Uterus (tissue), 2 donors: ENCODE results near the gene WIPI1.

Experiments
- POLR2A ChIP-seq, 2 donors: fragments of 450-650 bp; IDR thresholded peaks; one replicate each; pipeline ENCODE4 v1.6.1; 2016; ENCODE audit warnings: antibody characterized with exemption in 2 of 2, mild to moderate bottlenecking in 1 of 2, moderate library complexity in 1 of 2
- TF ChIP-seq, protein P1 (sequence below), 4 experiments: fragments of 200-600 bp in 2 of 4; fragments of 450-650 bp in 2 of 4; sonication (generic) in 2 of 4; IDR thresholded peaks; one replicate each; pipeline ENCODE4 v1.5.1; 2016 to 2019; ENCODE audit warnings: antibody characterized with exemption in 4 of 4, mild to moderate bottlenecking in 2 of 4, moderate library complexity in 1 of 4

DNA sequence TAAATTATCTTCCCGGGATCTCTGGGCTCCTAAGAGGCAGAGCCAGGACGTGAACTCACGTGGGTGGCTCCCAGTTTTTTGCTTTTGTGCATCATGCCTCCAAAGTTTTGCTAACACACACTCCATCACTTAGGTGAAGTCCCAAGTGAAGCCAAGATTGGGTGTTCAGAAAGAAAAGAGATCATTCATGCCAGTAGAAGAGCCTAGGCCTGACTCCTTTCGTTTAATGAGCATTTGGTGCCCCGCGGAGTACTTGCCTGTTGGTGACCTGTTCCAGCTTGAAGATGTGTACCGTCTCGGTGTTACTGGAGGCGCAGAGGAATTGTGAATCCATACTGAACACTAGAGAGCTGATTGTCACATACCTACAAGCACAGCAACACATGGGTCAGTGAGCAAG lies 24.1 kb downstream of the WIPI1 start:
- TF ChIP-seq, protein P1, sequence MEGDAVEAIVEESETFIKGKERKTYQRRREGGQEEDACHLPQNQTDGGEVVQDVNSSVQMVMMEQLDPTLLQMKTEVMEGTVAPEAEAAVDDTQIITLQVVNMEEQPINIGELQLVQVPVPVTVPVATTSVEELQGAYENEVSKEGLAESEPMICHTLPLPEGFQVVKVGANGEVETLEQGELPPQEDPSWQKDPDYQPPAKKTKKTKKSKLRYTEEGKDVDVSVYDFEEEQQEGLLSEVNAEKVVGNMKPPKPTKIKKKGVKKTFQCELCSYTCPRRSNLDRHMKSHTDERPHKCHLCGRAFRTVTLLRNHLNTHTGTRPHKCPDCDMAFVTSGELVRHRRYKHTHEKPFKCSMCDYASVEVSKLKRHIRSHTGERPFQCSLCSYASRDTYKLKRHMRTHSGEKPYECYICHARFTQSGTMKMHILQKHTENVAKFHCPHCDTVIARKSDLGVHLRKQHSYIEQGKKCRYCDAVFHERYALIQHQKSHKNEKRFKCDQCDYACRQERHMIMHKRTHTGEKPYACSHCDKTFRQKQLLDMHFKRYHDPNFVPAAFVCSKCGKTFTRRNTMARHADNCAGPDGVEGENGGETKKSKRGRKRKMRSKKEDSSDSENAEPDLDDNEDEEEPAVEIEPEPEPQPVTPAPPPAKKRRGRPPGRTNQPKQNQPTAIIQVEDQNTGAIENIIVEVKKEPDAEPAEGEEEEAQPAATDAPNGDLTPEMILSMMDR (IDR thresholded peaks at IDR 0.05): no peak
- no peak for TF ChIP-seq POLR2A (IDR thresholded peaks at IDR 0.05)
